Activated effector memory CD4-positive, alpha-beta T cell treated with anti-CD3 and anti-CD28 coated beads, Interleukin-2, amount 50 U/mL, for 16 hours (primary cell): ENCODE data around the gene MUC6.
"Not testable (repeated sequence)": the region's sequence is repeated elsewhere in the genome, so short reads cannot be mapped to it uniquely, and the experiment has no call there.

ENCODE experiments used
- DNase-seq: peaks from one replicate; pipeline ENCODE4 v3.0.0-alpha.2; 2020

Gene MUC6

DNA sequence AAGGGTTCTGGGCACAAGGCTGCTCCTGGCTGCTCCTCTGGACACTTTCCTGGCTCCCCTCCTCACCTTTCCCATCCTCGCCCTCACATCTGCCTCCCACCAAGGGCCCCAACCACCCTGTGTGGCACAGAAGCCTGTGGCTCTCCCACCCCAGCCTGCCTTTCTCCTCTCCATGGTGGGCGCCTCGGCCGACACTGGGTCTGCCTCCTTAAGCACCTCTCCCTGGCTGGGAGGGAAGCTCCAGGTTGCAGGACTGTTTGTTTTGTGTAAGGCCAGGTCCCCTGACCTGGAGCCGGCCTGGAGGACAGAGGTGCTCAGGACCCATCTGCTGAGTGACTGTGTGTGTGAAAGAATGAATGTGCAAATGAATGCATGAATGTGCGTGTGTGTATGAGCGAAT lies 14.1 kb downstream of the MUC6 start:
- no peak for DNase-seq

GRCh38 chr11:1020211-1020905 lies 16.2 kb downstream of the MUC6 start:
- DNase-seq, result no peak

DNA sequence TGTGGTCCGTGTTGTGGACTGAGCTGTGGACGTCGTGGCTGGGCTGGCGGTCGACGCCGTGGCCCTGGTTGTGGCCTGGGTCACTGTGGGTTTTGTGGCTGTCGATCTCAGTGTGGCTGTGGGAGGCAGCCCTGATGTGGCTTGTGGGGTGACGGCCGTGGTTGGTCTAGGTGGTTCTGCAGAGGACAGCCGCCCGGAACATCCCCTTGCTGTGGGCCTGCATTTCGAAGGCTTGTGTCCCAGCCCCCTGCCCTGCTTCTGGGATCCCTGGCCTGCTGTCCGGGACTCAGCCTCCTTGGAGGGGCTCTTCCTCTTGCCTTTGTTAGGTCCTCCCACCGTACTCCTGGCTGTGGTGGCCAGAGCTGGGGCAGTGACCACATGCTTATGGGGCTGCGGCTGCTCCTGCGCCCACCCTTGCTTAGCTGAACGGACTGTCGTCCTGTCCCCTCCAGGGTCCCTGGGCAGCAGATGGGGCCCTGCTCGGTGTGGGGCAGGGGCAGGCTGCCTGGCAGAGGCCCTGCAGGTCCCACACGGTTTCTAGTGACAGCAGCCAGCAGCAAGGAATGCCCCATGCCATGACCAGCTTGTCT lies 17.1 kb downstream of the MUC6 start:
- no peak for DNase-seq

- DNase-seq, result no peak
Observed at GRCh38 chr11:1018091-1018490, 18.4 kb downstream of the MUC6 start.

GRCh38 chr11:1017269-1018005 lies 19.1 kb downstream of the MUC6 start:
- no peak for DNase-seq

GRCh38 chr11:1016610-1017126 lies 19.9 kb downstream of the MUC6 start:
- not testable (repeated sequence) for DNase-seq

- no peak for DNase-seq
Observed at GRCh38 chr11:1015826-1016545, 20.5 kb downstream of the MUC6 start.

DNA sequence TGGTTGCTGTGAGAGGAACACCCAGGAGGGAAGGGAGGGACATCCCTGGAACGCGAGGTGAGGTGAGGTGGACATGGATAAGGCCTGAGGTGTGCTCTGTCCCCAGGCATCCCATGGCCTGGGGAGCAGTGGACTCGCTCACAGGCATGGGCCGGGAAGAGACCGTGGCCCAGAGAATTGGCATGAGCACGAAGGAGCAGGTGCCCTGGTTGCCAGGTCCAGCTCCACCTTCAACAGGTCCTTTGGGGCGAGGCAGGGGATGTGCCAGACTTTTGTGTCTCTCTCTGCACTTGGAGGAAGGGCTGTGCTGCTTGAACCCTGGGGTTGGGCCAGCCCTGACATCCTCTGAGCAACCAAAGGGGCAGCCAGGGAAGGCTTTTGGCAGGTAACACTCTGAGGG lies 21.5 kb downstream of the MUC6 start:
- no peak for DNase-seq

GRCh38 chr11:1014276-1014675 lies 22.2 kb downstream of the MUC6 start:
- DNase-seq, result no peak

DNA sequence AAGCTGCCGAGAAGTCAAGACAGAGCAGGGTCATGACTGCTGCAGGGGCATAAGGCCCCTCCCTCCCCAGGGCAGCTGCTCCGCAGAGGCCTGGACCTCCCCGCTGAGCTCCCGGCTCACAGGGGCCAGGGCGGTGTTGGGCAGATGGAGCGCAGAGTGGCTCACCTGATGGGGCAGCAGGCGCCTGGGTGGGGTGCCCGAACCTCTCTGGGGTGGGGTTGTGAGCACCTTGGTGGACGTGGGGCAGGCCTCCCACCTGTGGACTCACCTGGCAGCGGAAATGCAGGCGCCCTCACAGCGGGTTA lies 22.9 kb downstream of the MUC6 start:
- DNase-seq, result no peak

DNA sequence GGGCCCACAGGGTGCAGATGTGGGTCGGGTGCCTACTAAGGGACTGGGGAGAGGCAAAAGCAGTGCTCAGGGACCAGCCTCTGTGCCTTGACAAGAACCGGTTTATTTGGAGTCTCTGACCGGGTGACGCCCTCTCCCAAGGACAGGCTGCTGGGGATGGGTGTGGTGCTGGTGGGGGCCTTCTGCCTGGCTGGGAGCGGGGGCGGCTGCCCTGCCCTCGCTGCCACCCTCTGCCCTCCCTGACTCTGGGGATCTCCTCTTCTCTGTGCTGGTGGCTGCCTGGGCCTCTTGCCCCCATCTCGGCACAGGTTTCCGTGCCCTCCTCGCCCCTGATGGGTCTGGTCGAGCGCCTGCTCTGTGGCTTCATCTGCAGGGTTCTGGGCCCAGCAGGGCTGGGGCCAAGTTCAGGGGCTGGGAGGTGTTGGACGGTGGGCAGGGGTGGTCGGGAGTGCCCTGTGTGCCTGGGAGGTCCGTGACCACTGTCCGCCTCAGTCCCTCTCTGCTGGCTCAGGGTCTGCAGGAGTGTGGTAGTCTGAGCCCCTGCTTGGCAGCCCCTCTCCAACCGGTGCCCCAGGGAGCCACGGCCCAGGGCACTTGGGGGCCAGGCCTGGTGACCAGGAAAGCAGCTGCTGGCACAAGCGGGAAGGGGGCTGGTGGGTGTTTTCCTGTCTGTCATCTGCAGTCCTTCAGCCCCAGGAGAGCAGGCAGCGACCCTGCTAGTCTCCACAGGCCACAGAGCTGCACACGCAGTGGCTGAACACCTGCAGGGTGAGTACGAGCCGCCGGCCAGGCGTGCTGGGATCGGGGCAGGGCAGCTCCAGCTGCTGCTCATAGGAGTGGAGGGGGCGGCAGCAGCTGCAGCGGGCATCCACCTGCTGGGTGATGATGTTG lies 23.5 kb downstream of the MUC6 start:
- no peak for DNase-seq

DNA sequence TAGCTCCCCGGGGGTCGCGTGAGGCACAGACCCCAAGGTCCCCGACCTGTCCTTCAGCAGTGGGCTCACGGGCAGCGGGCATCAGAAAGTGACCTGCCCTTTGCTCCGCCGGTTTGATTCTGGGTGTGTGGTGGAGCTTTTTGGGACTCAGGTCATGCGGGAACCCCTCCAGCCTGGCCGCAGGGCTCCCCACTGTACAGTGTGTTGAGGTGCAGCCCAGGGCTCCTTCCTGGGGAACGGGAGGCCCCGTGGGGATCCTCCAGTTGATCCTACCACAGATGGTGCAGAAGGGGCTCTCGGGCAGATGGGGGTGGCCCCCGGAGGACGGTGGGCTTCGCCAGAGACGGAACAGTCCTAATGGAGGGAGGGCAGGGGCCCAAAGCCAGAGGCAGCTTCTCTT lies 24.2 kb downstream of the MUC6 start:
- DNase-seq, result no peak

- no peak for DNase-seq
Observed at GRCh38 chr11:1011320-1011698, 25.2 kb downstream of the MUC6 start.

DNA sequence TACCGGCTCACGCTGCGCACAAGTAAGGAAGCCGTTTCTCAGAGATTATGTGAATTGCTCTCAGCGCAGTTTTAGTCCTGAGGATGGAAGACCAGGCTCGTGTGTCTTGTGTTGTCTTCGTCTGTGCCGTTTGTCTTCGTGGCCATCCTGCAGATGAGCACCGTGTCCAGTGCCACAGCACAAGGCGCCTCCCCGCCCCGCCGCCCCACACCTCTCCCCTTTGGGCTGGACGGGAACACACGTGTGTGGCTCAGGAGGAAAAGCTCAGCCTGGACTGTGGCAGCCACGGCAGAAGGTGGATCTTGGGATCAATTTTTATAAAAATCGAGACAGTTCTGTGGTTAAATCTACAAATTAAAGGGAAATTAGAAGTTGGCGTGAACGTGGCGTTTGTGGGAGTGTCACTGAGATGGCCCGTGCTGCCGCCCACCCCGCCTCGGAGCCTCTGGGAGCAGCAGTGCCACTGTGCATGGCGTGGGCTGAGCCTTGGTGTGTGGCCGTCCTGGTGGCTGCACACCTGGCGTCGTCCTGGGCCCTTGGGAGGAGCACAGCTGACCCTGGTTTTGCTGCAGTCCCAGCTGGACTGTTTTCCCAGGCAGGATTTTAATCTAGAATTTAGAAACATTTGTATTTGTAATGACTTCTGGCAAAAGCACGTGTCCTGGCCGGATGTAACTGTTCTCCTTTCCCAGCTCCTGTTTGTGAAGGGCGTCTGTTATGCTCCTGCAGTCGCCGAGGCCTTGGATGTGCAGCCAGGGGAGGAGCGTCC lies 25.8 kb downstream of the MUC6 start:
- no peak for DNase-seq

DNA sequence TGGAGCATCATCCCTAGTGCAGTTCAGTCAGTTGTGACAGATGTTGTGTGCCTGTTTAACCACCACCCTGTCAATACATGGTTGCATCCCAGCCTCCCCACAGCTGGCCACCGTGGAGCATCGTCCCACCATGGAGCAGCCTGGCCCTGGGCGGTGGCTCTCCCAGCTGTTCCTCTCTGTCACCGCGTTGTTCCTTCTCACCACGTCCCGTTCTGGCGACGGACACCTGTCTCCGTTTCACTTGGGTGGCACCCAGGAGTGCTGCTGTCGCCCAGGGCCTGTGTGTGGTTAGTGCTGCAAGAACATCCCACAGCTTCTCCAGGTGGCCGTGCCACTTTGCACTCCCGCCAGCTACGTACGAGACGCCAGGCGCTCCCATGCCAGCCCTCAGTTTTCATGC lies 26.5 kb downstream of the MUC6 start:
- no peak for DNase-seq

- no peak for DNase-seq
Observed at GRCh38 chr11:1009371-1009770, 27.1 kb downstream of the MUC6 start.

DNA sequence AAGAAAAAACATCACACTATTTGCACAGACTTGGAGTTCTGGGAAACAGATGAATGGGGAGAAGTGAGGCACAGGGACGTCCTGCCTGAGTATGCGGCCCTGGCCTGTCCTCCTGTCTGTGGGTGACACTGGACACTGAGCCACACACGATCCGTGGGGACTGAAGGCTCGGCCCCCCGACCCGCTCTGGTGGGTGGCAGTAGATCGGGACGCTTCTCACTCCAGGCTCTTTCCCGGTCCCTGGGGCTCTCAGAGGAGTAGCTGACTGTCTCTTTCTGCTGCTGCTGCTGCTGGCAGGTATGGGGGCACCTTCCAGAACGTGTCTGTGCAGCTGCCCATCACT lies 27.7 kb downstream of the MUC6 start:
- DNase-seq, result no peak

GRCh38 chr11:1008001-1008802 lies 28.3 kb downstream of the MUC6 start:
- DNase-seq, result no peak

- DNase-seq, result no peak
Observed at GRCh38 chr11:1007279-1007678, 29.2 kb downstream of the MUC6 start.

DNA sequence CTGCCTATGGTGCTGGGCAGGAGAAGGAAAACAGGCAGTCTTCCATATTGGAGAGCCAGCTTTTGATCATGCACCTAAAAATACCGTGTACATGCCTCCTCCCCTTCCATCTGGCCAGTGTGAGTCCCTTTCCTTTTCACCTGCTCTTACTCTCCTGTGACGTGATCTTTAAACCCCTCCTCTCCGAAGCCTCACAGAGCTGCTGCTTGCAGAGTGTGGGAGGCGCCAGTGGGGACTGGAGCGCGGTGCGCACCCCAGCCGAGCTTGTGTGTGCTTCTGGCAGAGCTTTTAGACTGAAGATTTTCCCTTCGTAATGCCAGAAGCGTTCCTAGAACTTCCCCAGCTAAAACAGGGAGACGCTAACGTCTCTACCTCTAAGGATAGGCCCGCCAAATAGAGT lies 29.8 kb downstream of the MUC6 start:
- no peak for DNase-seq

DNA sequence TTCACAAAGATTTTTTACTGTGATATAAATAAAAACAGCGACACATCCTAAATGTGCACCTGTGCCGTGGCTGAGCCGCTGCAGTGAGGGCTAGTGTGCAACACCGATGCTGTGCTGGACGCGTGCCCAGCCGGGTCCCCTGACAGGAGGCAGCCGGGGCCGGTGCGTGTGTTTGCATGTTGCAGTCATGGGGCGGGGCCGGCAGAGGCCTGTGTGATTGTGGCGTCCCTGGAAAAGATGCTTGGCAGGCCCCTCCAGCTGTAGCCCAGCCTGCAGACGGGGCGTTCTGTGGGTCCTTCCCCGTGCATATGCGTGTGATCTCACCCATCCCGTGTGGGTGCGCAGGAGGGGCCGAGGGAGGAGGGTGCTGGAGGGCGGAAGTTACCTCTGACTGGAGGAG lies 30.6 kb downstream of the MUC6 start:
- no peak for DNase-seq
